Fibroblast of lung (primary cell): ENCODE measurements around the gene JAG1.
"Not testable (repeated sequence)": the region's sequence is repeated elsewhere in the genome, so short reads cannot be mapped to it uniquely, and the experiment has no call there.

Experiments used
- EZH2 ChIP-seq: IDR thresholded peaks from 2 replicates; pipeline ENCODE4 v1.5.1; 2012; ENCODE audit warnings: low read length, control low read depth, mild to moderate bottlenecking; ENCODE audit errors: missing control alignments
- TF ChIP-seq, protein P1 (sequence below), 2 donors: IDR thresholded peaks in 1 of 2; conservative IDR thresholded peaks in 1 of 2; 1 replicate in 1 of 2; 2 replicates in 1 of 2; pipeline ENCODE4 v1.5.1; 2011 to 2012; ENCODE audit warnings: low read length in 2 of 2, control low read depth in 1 of 2, inconsistent platforms in 1 of 2, low read depth in 1 of 2, mild to moderate bottlenecking in 1 of 2

DNA sequence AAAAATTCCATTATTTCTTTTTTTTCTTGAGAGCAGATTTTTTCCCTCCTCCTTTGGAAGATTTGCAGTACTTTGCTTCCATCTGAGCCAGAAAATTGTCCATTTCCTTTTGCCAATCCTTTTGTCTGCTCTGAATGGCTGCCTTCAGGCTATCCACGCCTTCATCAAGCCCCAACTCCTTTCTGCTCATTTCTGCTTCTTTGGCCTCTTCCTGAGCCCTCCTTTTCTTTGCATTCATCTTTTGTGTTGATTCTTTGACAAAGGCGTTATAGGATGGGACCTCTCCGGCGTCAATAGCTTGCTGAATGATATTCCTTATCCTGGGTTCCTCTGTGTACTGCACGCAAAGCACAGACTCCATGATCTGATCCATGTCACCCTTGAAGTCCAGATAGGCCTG is 60.4 kb downstream of the JAG1 start:
- TF ChIP-seq, protein P1, sequence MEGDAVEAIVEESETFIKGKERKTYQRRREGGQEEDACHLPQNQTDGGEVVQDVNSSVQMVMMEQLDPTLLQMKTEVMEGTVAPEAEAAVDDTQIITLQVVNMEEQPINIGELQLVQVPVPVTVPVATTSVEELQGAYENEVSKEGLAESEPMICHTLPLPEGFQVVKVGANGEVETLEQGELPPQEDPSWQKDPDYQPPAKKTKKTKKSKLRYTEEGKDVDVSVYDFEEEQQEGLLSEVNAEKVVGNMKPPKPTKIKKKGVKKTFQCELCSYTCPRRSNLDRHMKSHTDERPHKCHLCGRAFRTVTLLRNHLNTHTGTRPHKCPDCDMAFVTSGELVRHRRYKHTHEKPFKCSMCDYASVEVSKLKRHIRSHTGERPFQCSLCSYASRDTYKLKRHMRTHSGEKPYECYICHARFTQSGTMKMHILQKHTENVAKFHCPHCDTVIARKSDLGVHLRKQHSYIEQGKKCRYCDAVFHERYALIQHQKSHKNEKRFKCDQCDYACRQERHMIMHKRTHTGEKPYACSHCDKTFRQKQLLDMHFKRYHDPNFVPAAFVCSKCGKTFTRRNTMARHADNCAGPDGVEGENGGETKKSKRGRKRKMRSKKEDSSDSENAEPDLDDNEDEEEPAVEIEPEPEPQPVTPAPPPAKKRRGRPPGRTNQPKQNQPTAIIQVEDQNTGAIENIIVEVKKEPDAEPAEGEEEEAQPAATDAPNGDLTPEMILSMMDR (conservative IDR thresholded peaks at IDR 0.05 in 1 of 2, IDR thresholded peaks at IDR 0.05 in 1 of 2; ENCODE audit: low read depth in 1 of 2, low read length in 2 of 2) = not testable (repeated sequence)
- TF ChIP-seq EZH2 = not testable (repeated sequence)
